ENCODE measurements around the gene DLG2.

GRCh38 chr11:83583757-83584366 is 2043.3 kb downstream of the DLG2 start:
- TF ChIP-seq CTCF (IDR thresholded peaks at IDR 0.05) (no peak), POLR2A (IDR thresholded peaks at IDR 0.05) (no peak), POLR2AphosphoS5 (IDR thresholded peaks at IDR 0.05) (no peak)
